GM20000 (cell line): ENCODE measurements around the gene ZNF423.

Experiments used
- DNase-seq: peaks from one replicate; pipeline ENCODE4 v3.0.0; 2012; ENCODE audit warnings: low spot score
- TF ChIP-seq, protein P1 (sequence below): IDR thresholded peaks from 2 replicates; pipeline ENCODE4 v1.5.1; 2012; ENCODE audit warnings: mild to moderate bottlenecking, control low read depth; ENCODE audit errors: extremely low read depth, missing control alignments

Gene ZNF423

DNA sequence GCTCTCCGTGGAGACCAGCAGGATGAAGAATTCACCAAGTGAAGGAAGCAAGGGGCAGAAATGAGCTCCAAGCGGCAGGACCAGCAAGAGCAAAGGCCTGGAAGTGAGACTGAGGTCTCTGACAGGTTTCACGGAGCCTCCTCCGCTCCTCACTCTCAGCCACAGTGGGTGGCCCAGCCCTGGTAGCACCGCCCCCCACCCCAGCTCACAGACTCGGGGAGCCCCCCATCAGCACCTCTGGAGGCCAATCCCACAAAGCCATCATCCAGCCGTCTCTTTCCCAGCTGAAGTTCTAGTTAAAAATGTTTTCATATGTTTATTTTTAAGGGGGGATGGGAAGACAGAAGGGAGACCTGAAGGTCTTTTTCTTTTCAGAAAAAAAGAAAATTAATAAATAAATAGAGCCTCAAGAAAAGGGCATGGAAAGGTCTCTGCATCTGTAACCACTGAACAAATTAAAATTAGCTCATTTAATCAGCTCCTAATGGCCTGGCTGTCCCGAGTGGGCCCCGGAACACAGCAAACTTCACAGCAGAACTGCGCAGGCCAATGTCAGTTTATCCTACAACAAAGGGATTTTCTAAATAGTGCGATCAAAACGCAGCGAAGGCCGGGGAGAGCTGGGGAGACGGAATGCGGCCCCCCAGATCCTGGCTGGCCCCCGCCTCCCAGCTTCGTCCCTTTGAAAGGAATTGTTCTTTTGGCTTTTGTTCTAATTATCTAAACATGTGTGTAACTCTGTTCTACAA lies 190.3 kb downstream of the ZNF423 start:
- no peak for DNase-seq
- TF ChIP-seq, protein P1, sequence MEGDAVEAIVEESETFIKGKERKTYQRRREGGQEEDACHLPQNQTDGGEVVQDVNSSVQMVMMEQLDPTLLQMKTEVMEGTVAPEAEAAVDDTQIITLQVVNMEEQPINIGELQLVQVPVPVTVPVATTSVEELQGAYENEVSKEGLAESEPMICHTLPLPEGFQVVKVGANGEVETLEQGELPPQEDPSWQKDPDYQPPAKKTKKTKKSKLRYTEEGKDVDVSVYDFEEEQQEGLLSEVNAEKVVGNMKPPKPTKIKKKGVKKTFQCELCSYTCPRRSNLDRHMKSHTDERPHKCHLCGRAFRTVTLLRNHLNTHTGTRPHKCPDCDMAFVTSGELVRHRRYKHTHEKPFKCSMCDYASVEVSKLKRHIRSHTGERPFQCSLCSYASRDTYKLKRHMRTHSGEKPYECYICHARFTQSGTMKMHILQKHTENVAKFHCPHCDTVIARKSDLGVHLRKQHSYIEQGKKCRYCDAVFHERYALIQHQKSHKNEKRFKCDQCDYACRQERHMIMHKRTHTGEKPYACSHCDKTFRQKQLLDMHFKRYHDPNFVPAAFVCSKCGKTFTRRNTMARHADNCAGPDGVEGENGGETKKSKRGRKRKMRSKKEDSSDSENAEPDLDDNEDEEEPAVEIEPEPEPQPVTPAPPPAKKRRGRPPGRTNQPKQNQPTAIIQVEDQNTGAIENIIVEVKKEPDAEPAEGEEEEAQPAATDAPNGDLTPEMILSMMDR: no peak

DNA sequence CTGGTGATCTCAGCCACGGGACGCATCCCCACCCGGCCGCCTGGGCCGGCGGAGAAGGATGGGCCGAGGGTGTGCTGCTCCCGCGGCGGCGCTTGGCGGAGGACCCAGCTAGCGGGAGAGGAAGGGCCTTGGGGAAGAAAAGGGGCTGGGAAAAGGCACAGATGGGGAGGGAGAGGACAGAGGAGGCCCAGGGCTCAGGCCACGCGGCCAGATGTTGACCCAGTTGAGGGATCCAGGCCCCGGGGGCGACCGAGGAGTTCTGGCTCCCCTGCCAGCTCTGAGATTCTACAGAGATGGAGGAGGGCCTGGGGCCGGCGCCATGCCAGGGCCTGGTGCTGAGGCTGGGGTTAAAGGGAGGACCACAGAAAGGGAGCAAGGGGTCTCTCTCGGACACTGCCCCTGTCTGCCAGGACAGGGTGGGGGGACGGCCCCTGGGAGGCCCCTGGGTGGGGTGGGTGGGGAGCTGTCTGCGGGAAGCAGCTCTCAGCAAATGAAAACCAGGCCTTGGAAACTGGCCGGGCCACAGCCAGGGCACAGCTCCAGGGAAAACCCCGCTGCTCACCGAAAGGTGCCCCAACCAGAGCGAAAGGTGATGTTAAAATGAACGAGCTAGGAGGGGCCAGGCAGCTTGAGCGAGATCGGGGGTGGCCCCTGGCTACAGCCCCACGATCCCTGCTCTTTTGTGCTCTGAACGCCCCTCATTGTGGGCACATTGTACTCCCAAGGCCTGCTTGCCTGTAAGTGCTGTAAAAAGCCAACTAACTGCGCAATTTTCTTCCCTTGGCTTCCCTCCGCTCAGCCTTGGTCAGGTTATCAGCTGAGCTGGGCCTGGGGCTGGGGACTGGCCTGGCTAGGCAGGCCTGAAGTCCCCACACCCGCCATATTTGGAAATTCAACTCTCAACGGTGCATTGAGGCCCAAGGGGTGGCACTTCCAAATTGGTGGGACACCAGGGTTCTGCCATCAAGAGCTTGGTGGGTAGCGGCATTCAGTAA lies 191.4 kb downstream of the ZNF423 start:
- DNase-seq: no peak
- TF ChIP-seq, protein P1: no peak

DNA sequence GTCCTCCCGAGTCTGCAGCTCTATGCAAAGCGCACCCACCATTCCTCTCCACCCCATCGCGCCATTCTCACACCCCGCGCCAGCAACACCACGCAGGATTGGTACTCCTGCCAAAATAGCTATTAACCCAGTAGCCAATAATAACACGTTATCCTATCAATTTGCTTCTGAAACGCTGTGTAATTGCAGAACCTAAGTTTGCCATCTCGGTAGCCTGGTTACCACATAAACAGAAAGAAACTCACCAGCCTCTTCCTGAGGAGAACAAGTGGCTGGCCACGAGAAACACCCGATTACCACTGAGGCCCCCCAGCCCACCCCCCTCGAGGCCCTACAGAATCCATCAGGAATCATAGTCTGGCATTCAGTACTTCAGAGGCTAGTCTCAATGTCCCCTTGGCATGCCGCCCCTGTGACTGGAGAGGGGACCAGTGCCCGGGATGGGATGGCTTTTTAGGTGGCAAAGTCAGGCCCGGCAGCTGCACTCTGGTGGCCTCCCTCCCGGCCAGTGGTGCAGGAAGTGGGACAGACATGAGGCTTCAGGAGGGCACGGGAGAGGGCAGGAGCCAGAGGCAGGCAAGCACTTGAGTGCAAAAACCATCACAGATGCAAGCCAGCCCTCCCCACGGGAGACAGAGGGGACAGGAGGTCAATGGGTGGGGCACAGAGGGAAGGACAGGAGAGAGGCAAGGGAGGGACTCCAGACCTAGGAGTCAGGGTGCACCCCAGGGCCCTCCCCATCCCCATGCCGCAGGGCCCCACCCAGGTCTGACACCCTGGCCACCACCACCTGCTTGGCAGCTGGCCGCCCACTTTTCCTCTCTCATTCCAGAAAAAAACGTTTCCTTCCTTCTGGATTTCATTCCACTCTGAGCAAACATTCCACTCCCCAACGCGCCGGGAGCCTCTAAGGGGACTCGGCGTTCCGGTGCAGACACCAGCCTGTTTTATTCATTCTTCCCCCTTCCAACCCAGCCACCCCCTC lies 192.5 kb downstream of the ZNF423 start:
- DNase-seq: no peak
- TF ChIP-seq, protein P1: no peak

DNA sequence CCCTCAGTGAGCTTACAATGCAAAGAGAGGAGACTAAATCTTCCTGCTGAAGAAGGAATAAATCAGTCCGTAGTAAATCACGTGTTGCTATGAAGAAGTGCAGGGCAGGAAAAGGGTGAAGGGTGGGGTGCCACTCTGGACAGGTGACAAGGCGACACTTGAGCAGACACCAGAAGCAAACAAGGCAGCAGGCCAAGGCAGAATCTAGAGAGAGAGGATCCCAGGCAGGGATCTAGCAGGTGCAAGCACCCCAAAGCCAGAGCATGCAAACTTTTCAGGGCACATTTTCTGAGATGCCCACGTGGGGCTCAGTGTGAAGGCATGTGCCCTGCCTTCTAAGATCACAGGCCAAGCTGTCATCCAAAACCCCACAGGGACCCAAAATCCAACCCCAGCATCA lies 193.3 kb downstream of the ZNF423 start:
- TF ChIP-seq, protein P1: no peak
- no peak for DNase-seq

DNA sequence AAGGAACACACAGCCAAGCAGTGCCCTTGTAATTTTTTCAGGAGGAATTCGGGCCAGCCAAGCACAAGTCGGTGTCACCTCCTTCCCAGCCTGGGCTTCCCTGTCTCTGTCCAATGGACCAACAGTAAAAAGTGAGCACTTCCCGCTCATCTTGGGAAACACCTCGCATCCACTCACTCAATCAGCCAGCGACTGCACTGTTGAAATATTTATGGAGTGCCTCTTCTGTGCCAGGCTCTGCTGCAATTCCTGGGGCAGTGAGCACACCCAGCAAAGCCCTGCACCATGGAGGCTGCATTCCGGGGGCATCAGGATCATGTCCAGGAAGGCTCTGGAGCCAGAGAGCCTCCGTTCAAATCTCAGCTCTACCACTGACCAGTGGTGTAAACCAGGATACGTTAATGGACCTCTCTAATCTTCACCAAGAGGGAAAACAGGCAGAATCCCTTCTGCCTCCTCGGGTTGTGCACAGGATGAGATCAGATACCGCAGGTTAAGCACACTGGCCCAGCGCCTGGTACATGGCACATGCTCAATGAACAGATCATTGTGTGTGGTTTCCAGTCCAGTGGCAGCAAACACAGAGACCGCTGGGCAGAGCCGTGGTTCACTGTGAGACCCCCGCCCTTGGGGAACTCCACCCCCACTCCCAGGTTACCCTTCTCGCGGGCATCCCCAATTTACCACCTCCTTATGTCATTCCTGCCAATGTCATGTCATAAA lies 194.3 kb downstream of the ZNF423 start:
- DNase-seq: no peak
- TF ChIP-seq, protein P1: no peak

DNA sequence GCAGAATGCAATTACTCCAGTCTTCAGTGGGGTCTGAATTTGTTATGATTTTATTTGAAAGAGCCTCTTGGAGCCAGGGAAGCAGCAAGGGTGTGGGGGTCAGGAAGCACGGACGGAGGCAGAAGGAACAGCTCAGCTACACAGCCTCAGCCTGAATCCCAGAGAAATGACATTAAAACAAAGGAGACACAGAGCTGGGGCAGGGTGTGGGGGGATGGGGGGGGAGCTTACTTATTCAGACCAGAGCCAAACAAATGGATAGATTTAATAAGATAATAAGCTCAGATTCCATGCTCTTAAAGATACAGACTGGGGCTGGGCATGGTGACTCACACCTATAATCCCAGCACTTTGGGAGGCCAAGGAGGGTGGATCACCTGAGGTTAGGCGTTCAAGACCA lies 195.3 kb downstream of the ZNF423 start:
- TF ChIP-seq, protein P1: no peak
- no peak for DNase-seq
